GM18499 (cell line): ENCODE data around the gene GPR146.

Source experiments
- ATAC-seq: cut with Tn5 transposase; IDR thresholded peaks from one replicate; pipeline ENCODE4 v1.9.1; 2021; ENCODE audit warnings: moderate number of reproducible peaks; ENCODE audit not compliant: insufficient read depth, unreplicated experiment

Gene GPR146

DNA sequence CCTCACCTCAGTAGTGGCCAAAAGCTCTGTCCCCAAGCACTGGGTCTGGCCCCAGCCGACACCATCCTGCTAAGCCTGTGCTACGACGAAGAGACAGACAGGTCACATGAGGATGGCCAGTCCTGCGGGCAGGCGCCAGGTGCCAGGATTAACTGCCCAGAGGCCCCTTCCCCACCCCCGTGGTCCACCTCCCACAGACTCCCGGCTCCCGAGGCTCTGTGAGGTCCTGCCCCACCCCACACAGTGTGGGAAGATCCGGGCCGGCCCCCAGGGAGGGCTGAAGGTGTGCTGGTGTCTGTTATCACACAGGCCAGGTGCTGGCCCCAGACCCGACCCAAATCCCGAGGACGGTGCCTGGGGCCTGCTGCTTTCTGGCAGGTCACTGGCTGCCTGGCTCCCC, 34.1 kb upstream of the GPR146 start:
- ATAC-seq = no peak

DNA sequence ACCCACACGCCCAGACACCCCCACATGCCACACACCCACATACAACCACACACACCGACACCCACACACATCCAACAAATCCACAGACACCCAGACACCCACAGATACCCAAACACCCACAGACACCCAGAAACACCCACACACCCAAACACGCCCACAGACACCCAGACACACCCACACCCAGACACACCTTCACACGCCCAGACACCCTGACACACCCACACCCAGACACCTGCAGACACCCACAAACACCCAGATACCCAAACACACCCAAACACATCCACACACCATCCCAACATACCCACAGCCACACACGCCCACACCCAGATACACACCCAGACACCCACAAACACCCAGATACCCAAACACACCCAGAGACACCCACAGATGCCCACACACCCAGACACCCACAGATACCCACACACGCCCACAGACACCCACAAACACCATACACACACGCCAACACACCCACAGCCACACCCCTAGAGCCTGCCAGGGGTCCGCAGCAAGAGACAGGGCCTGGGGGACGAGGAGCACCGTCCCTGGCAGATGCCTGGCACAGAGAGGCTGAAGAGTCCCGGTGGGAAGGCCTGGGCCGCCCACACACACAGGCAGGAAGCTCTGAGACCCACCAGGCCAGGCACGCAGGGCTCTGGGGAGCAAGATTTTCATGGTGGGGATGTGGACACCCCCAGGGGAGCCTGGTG, 32.9 kb upstream of the GPR146 start:
- ATAC-seq = no peak

DNA sequence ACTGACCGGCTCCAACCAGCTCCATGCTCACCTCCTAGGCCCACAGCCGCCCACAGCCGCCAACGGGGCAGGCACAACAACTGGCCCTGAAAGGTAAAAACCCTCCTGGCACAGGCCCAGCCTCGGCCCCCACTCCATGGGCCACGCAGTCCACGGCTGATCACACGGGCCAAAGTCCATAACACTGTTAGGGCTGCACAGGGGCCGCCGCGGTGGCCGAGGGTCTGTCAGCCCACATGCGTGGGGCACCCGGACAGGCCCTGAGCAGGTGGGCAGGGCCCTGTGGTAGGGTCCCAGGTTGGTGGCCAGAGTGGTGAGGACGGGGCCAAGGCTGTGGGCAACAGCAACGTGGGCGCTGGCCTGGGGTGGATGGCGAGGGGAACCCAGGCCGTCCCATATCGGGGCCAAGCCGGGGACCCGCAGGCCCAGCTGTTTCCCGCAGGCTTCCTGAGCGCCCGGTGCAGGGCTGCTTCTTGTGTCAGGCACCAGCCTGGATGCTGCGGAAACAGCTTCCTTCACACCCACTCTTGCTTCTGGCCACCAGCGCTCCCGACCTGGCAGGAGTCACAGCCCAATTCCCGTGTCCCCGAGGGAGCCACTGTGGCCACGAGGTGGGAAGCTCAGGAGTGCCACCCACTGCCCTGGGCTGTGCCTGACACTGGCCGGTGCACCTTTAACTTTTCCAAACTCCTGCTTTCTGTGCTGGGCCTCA, 32.2 kb upstream of the GPR146 start:
- ATAC-seq = no peak

DNA sequence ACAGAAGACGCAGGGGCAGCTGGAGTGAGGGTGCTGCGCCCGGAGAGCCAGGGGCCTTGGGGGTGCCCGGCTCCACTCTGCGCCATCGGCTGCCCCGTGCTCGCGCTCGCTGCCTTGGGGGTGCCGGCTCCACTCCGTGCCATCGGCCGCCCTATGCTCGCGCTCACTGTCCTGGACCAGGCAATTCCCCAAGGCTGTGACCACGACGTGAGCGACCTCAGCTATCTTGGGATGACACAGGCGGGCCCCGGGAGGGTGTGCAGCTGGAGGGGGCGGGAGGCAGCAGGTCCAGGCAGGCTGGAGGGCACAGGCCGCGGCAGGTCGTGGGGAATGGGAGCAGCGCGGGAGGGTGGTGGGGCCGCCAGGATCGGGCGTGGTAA, 31.6 kb upstream of the GPR146 start:
- ATAC-seq = no peak

DNA sequence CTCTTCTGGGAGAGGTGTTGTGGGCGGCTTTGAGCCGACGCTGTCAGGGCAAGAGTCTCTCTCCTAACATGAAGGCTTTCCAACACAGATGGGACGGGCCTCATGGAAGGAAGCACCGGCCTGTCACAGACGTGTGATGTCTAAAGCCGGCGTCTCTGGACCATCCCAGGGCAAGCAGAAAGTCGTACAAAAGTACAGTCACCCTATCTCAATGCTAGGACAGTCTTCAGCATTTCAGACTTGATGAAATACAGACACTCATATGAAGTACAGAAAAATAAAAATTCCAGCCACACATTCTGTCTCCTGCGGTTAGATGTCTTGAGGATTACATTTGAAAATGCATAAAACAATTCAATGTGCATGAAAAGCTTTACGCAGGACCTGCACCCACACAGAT, 30.8 kb upstream of the GPR146 start:
- ATAC-seq = no peak

DNA sequence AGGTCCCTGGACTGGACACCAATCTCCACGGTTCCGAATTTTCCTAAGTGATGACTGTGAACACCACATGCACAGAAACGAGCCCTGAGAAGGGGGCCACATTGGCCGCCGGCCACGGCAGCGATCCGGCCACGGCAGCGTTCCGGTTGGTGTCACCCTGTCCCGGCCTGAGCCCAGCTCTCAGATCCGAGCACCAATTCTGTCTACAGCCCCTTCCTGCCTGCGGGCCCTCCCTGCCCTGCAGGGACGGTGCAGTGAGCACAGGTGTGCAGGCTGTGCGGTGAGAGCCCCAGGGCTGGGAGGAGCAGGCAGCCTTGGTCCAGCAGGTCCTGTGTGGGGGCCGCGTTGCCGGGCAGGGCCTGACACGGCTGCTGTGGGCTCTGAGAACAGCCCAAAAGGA, 29.7 kb upstream of the GPR146 start:
- no peak for ATAC-seq

DNA sequence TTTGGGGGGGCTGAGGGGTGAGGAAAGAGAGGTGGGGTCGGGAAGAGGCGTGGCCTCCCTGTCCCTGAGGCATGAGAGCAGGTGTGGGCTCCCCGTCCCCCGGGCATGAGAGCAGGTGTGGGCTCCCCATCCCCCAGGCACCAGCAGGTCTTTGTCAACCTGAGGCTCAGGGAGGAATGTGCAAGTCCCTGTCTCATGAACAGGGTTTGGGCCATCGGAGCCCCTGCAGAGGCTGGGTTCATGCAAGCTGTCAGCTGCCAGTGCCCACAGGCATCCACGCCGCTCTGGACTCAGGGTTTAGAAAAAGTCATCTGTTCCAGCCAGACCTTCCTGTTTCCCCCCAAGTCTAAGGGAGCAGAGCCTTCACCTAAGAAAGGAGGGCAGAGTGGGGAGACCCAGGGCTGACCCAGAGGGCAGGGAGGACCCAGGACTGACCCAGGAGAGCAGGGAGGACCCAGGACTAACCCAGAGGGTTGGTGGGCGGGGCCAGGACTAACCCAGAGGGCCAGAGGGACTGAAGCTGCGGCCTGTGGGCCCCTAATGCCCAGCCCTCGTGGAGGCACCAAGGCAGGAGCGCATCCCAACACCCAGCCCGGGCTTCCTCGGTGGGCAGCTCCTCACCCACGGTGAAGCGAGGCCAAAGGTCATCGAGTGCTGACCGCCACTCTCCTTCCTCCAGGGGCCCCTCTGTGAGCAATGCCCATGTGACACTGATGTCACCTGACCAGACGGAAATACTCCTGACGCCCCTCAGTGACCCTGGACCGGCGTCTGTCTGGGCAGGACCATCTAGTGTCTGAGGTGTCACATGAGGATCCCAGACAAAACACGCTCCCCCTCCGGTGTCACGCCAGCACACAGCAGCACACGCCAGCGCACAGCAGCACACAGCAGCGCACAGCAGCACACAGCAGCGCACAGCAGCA, 28.9 kb upstream of the GPR146 start:
- no peak for ATAC-seq

DNA sequence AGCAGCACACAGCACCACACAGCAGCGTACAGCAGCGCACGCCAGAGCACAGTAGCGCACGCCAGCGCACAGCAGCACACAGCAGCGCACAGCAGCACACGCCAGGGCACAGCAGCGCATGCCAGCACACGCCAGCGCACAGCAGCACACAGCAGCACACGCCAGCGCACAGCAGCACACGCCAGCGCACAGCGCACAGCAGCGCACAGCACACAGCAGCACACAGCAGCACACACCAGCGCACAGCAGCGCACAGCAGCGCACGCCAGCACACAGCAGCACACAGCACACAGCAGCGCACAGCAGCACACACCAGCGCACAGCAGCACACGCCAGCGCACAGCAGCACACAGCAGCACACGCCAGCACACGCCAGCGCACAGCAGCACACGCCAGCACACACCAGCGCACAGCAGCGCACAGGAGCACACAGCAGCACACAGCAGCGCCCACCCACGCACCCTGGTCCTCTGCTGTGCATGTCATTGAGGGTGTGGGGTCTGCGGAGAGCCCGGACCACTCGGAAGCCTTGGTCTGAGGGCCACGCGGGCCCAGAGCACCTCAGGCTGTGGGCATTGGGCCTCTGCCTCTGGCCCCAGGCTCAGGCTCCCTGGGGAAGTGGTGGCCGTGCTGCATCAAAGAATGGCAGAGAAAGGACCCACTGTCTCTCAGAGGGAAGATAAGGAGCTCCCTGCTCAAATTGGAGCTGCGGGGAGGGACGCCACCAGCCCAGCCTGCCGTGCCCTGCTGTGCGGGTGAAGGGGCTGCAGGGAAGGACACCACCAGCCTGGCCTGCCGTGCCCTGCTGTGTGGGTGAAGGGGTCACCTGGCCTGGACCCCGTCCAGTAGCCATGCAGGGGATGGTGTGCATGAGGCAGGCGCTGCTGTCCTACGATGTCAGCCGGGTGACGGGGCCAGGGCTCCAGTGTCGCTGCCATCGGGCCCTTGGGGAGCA, 27.5 kb upstream of the GPR146 start:
- no peak for ATAC-seq

DNA sequence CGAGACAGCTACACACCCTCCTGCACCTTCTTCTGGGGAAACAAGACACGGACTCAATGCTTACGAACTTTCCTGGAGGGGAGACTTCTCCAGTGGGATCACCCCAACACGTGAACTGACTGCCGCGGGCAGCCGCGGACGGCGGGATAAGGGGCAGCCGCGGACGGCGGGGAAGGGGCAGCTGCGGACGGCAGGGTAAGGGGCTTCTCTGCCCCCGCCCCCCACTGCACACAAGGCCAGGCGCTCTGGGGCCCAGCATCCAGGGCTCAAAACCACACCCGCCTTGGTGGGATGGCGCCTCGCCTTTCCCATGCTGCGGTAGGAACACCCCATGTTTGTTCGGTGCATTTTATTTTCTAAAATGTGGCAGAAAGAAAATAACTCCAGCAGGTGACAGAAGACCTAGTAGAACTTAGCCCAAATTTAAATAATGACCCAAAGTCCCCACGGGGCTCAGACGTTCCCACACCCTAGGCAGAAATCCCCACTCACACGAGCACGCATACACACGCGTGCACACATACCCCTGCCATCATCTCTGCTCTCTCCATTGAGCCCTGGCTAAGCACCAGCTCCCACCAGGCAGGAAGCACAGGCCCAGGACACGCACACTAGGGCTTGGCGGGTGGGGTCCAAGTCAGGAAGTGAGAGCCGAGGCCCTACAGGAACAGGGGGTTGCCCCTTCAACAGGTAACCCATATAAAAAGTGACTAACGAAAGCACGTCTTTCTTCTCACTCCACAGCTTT, 26.6 kb upstream of the GPR146 start:
- ATAC-seq = no peak

DNA sequence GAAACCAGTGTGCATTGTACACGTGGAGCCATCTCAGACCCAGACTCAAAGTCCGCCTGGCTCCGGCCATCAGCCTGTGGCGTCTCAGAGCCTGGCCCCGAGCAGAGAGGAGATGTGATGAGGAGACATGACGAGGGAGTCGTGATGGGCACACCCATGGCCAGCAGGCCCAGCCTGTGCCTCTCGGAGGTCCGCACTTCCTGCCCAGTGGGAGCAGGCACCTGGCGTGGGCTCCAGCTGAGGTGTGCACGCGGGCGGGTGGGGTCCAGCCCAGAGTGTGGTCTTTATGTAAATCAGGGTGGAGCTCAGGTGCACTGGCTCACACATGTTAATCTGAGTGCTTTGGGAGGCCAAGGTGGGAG, 26.0 kb upstream of the GPR146 start:
- ATAC-seq = no peak

DNA sequence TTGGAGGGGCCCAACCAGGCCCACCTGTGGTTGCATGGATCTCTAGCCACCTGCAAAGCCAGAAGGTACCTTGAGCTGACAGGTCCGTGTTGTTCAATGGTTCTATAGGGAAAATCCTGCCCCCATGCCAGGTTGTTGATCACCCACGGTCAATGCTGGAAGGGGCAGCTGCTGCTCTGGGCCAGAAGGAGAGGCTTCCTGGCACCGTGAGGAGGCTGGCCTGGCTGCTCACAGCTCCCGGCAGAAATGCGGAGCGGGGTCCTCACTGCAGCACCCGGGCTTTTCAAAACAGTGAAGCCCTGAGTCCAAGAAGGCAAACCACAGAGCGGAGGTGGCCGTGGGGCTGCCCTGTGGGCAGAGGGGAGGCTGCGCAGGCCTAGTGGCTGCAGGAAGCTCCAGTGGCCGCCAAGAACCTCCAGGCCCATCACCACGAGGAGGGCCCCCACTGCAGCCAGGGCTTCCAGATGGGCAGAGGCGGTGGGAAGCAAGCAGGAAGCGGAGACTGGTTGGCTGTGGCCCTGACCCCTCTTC, 25.0 kb upstream of the GPR146 start:
- ATAC-seq = no peak

DNA sequence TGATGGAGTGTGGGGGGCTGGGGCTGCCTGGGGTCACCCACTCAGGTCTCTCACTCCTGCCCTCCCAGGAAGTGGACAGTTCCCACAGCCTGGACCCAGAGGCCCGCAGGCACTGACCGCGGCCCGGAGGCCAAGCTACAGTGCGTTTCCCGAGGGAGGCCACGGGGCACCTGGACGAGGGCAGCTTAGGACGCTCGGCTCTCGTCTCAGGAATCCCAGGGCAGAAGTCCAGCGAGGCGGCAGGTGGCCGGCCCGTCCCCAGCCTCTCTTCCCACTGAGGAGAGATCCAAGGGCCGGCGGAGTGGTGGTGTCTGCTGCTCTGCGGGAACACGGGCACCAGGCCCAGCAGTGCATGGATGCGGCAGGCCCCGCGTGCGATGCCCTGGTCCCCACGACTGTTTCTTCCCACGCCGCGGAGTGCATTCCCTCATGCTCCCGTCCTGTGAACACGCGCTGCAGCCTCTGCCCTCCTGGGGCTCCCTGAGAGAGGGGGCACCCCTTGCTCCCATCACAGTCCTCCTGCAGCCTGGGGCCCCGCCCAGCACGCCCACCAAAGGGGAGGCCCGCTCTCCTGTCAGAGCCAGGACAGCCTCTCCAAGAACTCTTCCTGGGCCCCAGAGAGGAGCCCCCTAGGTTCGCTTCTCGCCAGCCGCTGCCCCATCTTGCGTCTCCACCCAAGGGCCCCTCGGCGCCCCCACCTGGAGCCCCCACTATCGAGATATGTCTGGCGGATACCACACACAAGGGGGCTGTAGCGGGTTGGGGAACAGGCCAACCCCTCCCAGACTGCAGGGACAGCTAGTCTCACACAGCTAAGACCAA, 24.3 kb upstream of the GPR146 start:
- no peak for ATAC-seq

DNA sequence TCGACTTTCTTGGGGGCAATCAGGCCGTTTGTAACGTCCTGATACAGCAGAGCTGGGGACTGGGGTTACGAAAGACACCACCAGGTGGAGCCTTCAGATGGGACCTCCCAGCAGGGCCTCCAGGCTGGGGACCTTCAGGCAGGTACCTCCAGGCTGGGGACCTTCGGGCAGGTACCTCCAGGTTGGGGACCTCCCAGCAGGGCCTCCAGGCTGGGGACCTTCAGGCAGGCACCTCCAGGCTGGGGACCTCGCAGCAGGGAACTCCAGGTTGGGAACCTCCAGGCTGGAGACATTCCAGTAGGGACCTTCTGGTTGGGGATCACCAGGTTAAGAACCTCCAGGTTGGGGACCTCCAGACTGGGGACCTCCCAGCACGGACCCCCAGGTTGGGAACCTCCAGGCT, 23.5 kb upstream of the GPR146 start:
- no peak for ATAC-seq

DNA sequence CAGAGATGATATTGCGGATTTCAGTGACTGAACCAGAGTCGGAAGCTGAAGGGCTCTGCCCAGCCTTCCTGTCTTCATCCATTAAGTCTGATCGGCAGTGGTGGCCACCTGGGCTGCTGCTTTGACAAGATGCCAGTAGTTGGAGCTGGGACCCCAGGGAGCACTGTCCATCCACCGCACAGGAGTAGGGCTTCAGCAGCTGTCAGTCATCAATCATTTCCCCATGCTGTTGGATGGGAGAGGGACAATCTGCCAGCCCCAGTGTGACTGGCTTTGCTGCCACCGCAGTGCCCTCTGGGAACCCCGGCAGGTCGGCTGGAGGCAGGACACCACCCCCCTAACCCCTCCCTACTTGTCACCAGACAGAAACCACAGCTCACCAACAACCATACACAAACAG, 23.0 kb upstream of the GPR146 start:
- ATAC-seq = no peak

DNA sequence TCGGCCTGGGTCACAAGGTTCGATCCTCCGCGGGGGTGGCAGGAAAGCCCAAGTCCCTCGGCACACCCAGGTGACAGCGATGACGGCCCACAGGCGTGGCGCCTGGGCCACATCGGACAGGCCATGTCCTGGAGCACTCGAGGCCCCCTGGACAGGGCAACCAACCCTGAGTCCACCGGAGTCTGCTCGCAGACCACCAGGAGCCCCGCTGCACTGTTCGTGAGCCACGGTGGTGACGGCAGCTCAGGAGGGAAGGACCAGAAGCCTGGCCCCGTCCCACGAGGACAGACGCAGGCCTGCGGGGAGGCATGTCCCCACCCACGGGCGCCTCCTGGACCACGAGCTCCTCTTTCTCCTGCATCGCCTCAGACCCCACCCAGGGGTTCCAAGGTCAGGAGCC, 22.4 kb upstream of the GPR146 start:
- no peak for ATAC-seq

DNA sequence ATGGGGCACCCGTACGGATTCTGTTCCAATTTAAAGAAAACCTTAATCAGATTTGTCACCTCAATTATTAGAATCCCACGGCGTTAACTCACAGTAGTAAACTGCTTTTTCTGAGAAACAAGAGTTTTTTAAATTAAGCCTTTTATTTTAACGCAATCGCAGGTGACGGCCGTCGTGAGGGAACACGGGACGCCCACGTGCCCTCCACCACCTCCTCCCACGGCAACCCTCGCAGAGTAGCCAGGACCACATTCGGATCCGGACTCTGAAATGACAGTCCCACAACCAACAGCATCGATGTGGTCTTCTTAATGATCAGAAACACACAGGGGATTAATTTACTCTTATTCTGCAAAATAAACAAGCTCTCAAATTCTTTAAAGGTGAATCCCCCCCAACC, 22.0 kb upstream of the GPR146 start:
- ATAC-seq = no peak

DNA sequence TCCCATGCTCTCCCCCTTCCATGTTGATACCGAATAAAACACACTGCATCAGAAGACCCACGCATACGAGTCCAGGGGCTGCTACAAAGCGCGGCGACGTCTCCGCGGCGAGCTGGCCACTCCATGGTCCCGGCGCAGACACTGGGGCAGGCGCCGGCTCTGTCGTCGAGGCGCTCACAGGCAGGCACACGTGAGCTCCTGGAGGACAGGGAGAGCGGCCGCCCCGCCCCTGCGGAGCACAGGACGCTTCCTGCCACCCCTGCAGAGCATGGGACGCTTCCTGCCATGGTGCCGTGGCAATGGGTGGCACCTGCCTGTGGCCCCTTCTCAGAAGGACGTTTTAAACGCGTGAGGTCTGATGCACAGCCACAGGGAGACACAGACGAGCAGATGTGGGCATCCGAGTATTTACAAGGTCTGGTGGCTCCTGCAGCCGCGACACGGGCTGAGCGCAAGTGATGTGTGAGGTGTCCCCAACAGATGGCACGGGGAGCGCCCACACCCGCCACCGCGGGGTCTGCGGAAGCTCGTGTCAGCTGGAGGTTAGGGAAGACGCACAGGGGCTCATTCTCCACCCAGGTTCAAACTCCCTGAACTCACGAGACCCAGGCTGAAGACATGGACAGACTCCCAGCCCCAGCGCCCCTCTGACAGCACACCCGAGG, 21.4 kb upstream of the GPR146 start:
- ATAC-seq = no peak

DNA sequence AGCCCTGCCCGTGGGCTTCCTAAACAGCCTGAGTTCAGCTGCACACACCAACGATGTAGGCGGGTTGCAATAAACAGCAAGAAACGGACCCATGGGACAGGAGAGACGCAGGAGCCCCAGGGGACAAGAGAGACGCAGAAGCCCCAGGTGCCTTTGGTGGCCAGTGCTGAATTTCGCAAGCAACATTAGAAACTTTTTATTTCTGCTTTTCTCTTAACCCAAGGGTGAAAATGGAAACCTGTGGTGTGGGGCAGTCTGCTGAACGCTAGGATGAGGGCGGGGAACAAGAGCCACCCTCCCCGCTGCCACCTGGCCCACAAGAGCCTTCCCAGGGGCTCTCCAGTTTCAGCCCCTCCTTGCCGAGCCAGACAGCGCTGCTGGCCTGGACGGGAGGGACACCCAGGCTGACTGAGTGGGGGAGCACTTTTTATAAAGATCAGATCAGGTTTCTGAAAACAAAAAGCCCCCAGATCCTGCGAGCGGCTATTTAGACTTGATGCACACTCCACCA, 20.0 kb upstream of the GPR146 start:
- peak; percentile 35 for ATAC-seq
